OCI-LY3 (cell line): ENCODE results near the gene AUTS2.

Source experiments
- H2AFZ ChIP-seq: fragments of 200-600, 300-600 bp; shearing (Covaris generic); 2 replicates; pipeline ENCODE4 v1.6.0; 2014; ENCODE audit warnings: antibody characterized with exemption, low read depth, low read length
- H3K27ac ChIP-seq: fragments of 200-600, 300-600 bp; sonication (generic); 2 replicates; pipeline ENCODE4 v1.5.1; 2014; ENCODE audit warnings: mild to moderate bottlenecking, low read length, moderate library complexity, mixed read lengths
- H3K27me3 ChIP-seq: fragments of 200-600, 300-600 bp; sonication (generic); 2 replicates; pipeline ENCODE4 v1.6.1; 2014; ENCODE audit warnings: low read depth, low read length, mixed read lengths
- H3K36me3 ChIP-seq: fragments of 200-600, 300-600 bp; sonication (generic); replicated peaks from 2 replicates; pipeline ENCODE3; 2014; ENCODE audit warnings: low read depth, low read length, mixed read lengths
- H3K4me1 ChIP-seq: fragments of 300-600, 200-600 bp; sonication (generic); 2 replicates; pipeline ENCODE4 v1.6.1; 2014; ENCODE audit warnings: low read length, mixed read lengths
- H3K4me2 ChIP-seq: fragments of 200-600, 300-600 bp; sonication (generic); 2 replicates; pipeline ENCODE4 v1.6.1; 2014; ENCODE audit warnings: low read length, mixed read lengths
- H3K4me3 ChIP-seq: fragments of 300-600, 200-600 bp; sonication (generic); 2 replicates; pipeline ENCODE4 v1.5.1; 2014; ENCODE audit warnings: antibody characterized with exemption, mild to moderate bottlenecking, low read length, moderate library complexity
- H3K79me2 ChIP-seq: fragments of 300-600, 200-600 bp; shearing (Covaris generic); 2 replicates; pipeline ENCODE4 v1.6.1; 2014; ENCODE audit warnings: mild to moderate bottlenecking, low read length, mixed read lengths
- H3K9ac ChIP-seq: fragments of 300-600, 200-600 bp; shearing (Covaris generic); 2 replicates; pipeline ENCODE4 v1.6.0; 2014; ENCODE audit warnings: mild to moderate bottlenecking, low read length, moderate library complexity
- H3K9me3 ChIP-seq: fragments of 200-600, 300-600 bp; shearing (Covaris generic); 2 replicates; pipeline ENCODE4 v1.6.1; 2014; ENCODE audit warnings: low read length, mixed read lengths; ENCODE audit not compliant: insufficient read depth
- H4K20me1 ChIP-seq: fragments of 200-600, 300-600 bp; sonication (generic); 2 replicates; pipeline ENCODE4 v1.6.1; 2016; ENCODE audit warnings: low read length, mixed read lengths; ENCODE audit not compliant: insufficient read depth
- EZH2phosphoT487 ChIP-seq: fragments of 200-600 bp; shearing (Covaris generic); IDR thresholded peaks from 2 replicates; pipeline ENCODE4 v1.6.1; 2018; ENCODE audit warnings: antibody characterized with exemption, mixed run types, low read depth
- TF ChIP-seq, protein P1 (sequence below): fragments of 200-600, 300-600 bp; sonication (generic); IDR thresholded peaks from 2 replicates; pipeline ENCODE4 v1.5.1; 2014; ENCODE audit warnings: antibody characterized with exemption, low read length, low read depth

The AUTS2 gene

GRCh38 chr7:70700055-70700940 is 1102.0 kb downstream of the AUTS2 start:
- no peaks in the 10 kb centered on the region for H3K79me2 ChIP-seq

DNA sequence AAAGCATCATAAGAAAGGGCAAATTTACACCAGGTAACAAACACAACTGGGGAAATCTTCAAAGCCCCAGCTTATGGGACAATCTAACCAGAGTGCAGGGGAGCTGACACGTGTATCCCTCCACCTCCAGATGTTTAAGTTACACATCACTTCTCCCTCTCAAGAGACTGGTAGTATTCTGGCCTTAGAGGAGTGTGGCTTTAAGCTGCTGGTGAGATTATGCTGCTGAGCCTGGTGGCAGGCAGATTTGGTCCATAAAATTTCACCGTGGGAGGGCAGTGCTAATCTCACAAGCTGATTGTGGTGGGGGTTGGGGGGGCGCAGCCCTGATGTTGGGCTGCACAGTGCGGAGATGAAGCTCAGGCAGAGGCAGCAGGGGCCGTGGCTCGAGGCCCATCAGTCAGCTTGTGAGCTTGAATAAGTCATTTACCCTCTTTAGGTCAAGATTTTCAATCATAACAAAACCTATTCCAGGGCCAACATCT is 1102.7 kb downstream of the AUTS2 start:
- no peak overlapping the region for H3K4me3 ChIP-seq
- no peaks in the 10 kb centered on the region for H3K36me3 ChIP-seq
- no peaks in the 10 kb centered on the region; the same call in 1 of the 2 replicates for H3K27me3 ChIP-seq
- TF ChIP-seq, protein P1, sequence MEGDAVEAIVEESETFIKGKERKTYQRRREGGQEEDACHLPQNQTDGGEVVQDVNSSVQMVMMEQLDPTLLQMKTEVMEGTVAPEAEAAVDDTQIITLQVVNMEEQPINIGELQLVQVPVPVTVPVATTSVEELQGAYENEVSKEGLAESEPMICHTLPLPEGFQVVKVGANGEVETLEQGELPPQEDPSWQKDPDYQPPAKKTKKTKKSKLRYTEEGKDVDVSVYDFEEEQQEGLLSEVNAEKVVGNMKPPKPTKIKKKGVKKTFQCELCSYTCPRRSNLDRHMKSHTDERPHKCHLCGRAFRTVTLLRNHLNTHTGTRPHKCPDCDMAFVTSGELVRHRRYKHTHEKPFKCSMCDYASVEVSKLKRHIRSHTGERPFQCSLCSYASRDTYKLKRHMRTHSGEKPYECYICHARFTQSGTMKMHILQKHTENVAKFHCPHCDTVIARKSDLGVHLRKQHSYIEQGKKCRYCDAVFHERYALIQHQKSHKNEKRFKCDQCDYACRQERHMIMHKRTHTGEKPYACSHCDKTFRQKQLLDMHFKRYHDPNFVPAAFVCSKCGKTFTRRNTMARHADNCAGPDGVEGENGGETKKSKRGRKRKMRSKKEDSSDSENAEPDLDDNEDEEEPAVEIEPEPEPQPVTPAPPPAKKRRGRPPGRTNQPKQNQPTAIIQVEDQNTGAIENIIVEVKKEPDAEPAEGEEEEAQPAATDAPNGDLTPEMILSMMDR, result no peak
- no peak for TF ChIP-seq EZH2phosphoT487
- H2AFZ ChIP-seq, result no peak overlapping the region
- H3K9me3 ChIP-seq, result no peaks in the 10 kb centered on the region
- no peak overlapping the region for H3K27ac ChIP-seq
- H3K4me2 ChIP-seq, result no peak overlapping the region
- H4K20me1 ChIP-seq, result no peaks in the 10 kb centered on the region
- no peaks in the 10 kb centered on the region for H3K4me1 ChIP-seq
- no peaks in the 10 kb centered on the region for H3K79me2 ChIP-seq
- H3K9ac ChIP-seq, result no peak overlapping the region

More at GRCh38 chr7:70700055-70700940, 1102.0 kb downstream of the AUTS2 start:
- no peak overlapping the region for H3K4me2 ChIP-seq
- TF ChIP-seq EZH2phosphoT487, result no peak
- TF ChIP-seq, protein P1, result no peak
- H3K36me3 ChIP-seq, result no peaks in the 10 kb centered on the region
- no peak overlapping the region for H3K27ac ChIP-seq
- no peaks in the 10 kb centered on the region for H3K9me3 ChIP-seq
- no peak overlapping the region for H3K9ac ChIP-seq
- H3K4me1 ChIP-seq, result no peaks in the 10 kb centered on the region
- H3K4me3 ChIP-seq, result no peak overlapping the region
- H3K27me3 ChIP-seq, result no peaks in the 10 kb centered on the region; the same call in 1 of the 2 replicates
- H4K20me1 ChIP-seq, result no peaks in the 10 kb centered on the region
- no peak overlapping the region for H2AFZ ChIP-seq

- no peak overlapping the region for H3K9ac ChIP-seq
- no peak overlapping the region for H3K4me2 ChIP-seq
- H3K36me3 ChIP-seq, result no peaks in the 10 kb centered on the region
- no peak overlapping the region for H2AFZ ChIP-seq
- H4K20me1 ChIP-seq, result no peaks in the 10 kb centered on the region
- no peaks in the 10 kb centered on the region for H3K79me2 ChIP-seq
- no peaks in the 10 kb centered on the region for H3K9me3 ChIP-seq
- H3K27ac ChIP-seq, result no peak overlapping the region
- no peaks in the 10 kb centered on the region; the same call in 1 of the 2 replicates for H3K27me3 ChIP-seq
- no peak for TF ChIP-seq EZH2phosphoT487
- TF ChIP-seq, protein P1, result no peak
- H3K4me3 ChIP-seq, result no peak overlapping the region
- H3K4me1 ChIP-seq, result no peaks in the 10 kb centered on the region
Observed at GRCh38 chr7:70701477-70701876, 1103.2 kb downstream of the AUTS2 start.

GRCh38 chr7:70701991-70702390 is 1103.7 kb downstream of the AUTS2 start:
- Histone ChIP-seq H3K36me3 (no peaks in the 10 kb centered on the region), H3K27ac (no peak overlapping the region), H3K9ac (no peak overlapping the region), H3K4me2 (no peak overlapping the region), H3K27me3 (no peaks in the 10 kb centered on the region; the same call in 1 of the 2 replicates), H2AFZ (no peak overlapping the region), H3K79me2 (no peaks in the 10 kb centered on the region), H3K9me3 (no peaks in the 10 kb centered on the region), H3K4me1 (no peaks in the 10 kb centered on the region), H4K20me1 (no peaks in the 10 kb centered on the region), H3K4me3 (no peak overlapping the region)
- no peak for TF ChIP-seq EZH2phosphoT487
- TF ChIP-seq, protein P1, result no peak
